ENCODE results near the gene PSMD7.

The PSMD7 gene

GRCh38 chr16:74261068-74261467 is 35.5 kb upstream of the PSMD7 start:
- no peak overlapping the region for H3K4me3 ChIP-seq (ENCODE audit: low read depth, low read length)
- ChIA-PET POLR2A (no interaction called here), CTCF (no interaction called here)
- TF ChIP-seq, protein P1, sequence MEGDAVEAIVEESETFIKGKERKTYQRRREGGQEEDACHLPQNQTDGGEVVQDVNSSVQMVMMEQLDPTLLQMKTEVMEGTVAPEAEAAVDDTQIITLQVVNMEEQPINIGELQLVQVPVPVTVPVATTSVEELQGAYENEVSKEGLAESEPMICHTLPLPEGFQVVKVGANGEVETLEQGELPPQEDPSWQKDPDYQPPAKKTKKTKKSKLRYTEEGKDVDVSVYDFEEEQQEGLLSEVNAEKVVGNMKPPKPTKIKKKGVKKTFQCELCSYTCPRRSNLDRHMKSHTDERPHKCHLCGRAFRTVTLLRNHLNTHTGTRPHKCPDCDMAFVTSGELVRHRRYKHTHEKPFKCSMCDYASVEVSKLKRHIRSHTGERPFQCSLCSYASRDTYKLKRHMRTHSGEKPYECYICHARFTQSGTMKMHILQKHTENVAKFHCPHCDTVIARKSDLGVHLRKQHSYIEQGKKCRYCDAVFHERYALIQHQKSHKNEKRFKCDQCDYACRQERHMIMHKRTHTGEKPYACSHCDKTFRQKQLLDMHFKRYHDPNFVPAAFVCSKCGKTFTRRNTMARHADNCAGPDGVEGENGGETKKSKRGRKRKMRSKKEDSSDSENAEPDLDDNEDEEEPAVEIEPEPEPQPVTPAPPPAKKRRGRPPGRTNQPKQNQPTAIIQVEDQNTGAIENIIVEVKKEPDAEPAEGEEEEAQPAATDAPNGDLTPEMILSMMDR (IDR thresholded peaks at IDR 0.05; ENCODE audit: insufficient read depth, low read length, missing control alignments): no peak
- DNase-seq (ENCODE audit: low read depth, low spot score): no peak

DNA sequence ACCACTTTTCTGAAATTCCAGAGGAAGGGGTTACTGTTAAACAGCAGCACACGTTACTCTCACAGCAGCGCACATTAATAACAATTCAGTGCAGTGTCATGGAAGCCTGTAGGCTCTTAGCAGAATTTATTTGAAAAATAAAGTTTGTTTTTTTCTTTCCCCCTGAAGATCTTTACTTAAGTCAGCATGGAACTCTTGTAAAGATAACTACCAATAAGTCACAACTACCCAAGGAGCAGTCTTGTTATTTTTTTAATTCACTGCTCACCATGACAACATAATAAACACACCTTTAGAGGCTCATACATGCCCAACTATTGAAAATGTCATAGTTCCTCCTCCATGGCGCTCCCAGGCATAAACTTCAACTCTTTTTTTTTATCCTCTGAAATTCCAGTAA is 31.8 kb upstream of the PSMD7 start:
- CTCF ChIA-PET: no interaction called here
- no peak overlapping the region for H3K4me3 ChIP-seq (ENCODE audit: low read depth, low read length)
- DNase-seq (ENCODE audit: low read depth, low spot score): no peak
- POLR2A ChIA-PET: no interaction called here
- TF ChIP-seq, protein P1 (IDR thresholded peaks at IDR 0.05; ENCODE audit: insufficient read depth, low read length, missing control alignments): no peak

DNA sequence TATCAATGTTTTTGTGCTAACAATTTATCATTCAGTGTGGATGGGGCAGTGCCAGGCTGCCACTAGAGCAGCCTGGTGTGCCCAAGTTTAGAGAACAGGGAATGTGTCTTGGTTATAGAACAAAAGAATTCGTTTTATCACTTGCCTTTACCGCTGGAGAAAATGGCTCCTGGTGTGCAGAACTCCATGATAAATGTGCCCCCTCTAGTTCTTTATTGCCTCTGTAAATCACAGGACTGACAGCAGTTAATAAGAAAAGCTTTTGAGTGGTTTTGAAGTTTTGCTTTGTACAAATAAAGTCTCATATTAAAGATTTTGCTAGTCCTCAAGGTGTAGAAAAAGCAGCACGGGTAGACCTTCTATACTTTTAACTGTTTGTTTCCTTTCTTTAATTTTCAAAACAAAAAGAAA is 28.2 kb upstream of the PSMD7 start:
- TF ChIP-seq, protein P1 (IDR thresholded peaks at IDR 0.05; ENCODE audit: insufficient read depth, low read length, missing control alignments): no peak
- DNase-seq (ENCODE audit: low read depth, low spot score): no peak
- H3K4me3 ChIP-seq (ENCODE audit: low read depth, low read length): no peak overlapping the region
- ChIA-PET CTCF (no interaction called here), POLR2A (no interaction called here)

DNA sequence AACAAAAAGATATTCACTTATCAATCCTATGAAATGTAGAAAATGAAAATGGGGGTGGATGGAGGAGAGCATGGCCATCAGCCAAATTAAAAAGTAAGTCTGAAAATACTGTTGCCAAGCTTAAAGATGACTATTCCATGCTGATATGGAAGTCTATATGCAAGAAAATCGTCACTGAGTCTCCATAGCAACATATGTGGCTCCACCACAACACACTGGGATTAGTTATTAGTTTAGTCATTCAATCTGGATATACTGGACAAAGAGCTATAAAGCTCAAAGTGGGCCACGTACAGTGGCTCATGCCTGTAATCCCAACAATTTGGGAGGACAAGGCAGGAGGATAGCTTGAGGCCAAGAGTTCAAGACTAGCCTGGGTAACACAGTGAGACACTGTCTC is 24.7 kb upstream of the PSMD7 start:
- ChIA-PET CTCF (interaction anchor here (1.2 kb wide), 1 partner anchor 45 kb away, joined by 3 read pairs; no protein-coding TSS in a partner anchor), POLR2A (no interaction called here)
- H3K4me3 ChIP-seq (ENCODE audit: low read depth, low read length): no peak overlapping the region
- DNase-seq (ENCODE audit: low read depth, low spot score): no peak
- TF ChIP-seq, protein P1 (IDR thresholded peaks at IDR 0.05; ENCODE audit: insufficient read depth, low read length, missing control alignments): no peak

DNA sequence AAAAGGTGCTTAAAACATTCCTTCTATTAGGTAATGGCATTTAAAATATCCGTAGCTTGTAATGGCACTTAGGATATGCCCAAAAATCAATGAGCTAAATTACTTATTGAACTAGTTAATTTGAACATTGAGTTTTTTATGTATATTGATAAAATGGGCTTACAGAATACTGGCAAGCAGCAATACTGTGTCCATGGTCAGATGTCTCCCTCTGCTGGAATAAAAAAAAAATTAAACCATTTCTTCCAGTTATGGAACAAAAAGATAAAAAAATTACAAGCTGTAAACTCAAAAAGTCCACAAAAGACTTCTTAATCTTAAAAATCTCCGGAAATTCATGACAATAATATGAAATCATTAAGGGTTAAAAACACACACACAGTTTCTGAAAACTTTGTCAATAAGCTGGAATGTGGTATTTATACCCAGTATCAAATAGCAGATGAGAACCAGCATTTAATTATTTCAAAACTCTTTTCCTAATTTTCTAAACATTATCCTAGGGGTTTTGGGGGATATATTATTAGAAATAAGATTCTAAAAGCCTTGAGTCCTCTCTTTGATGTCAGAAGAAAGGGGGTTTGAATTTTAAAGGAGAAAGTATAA is 21.5 kb upstream of the PSMD7 start:
- POLR2A ChIA-PET: no interaction called here
- DNase-seq (ENCODE audit: low read depth, low spot score): no peak
- H3K4me3 ChIP-seq (ENCODE audit: low read depth, low read length): no peak overlapping the region
- CTCF ChIA-PET: interaction anchor here (0.7 to 1.2 kb wide), 4 partner anchors 17 to 318 kb away, joined by 3 to 4 read pairs (median 4); no protein-coding TSS in a partner anchor
- TF ChIP-seq, protein P1 (IDR thresholded peaks at IDR 0.05; ENCODE audit: insufficient read depth, low read length, missing control alignments): peak; percentile 15

GRCh38 chr16:74275711-74276110 is 20.9 kb upstream of the PSMD7 start:
- TF ChIP-seq, protein P1 (IDR thresholded peaks at IDR 0.05; ENCODE audit: insufficient read depth, low read length, missing control alignments): no peak
- no peak overlapping the region for H3K4me3 ChIP-seq (ENCODE audit: low read depth, low read length)

More at GRCh38 chr16:74275711-74276110, 20.9 kb upstream of the PSMD7 start:
- ChIA-PET POLR2A (no interaction called here), CTCF (interaction anchor here (0.8 to 1.2 kb wide), 4 partner anchors 16 to 318 kb away, joined by 3 to 4 read pairs (median 4); no protein-coding TSS in a partner anchor)
- DNase-seq (ENCODE audit: low read depth, low spot score): no peak
